Inflammatory macrophage treated with lipopolysaccharide for 1 hour (primary cell): Measurements from ENCODE around the gene ZNF419.
"Not testable (repeated sequence)": the region's sequence is repeated elsewhere in the genome, so short reads cannot be mapped to it uniquely, and the experiment has no call there.

Source experiments
- DNase-seq, 2 donors: peaks; one replicate each; pipeline ENCODE4 v3.0.0-alpha.2; 2020 to 2022

The ZNF419 gene

GRCh38 chr19:57487477-57488298 is at the start of gene ZNF419:
Gene ZNF419 (plus strand): TSS chr19:57487750. CDS start chr19:57487951, 201 bp downstream.
- DNase-seq, result peak; percentile 80 to 88

GRCh38 chr19:57437931-57438330 is 49.6 kb upstream of the ZNF419 start:
- no peak for DNase-seq

- DNase-seq, result no peak
These were observed 48.6 kb upstream of the ZNF419 start for GRCh38 chr19:57438925-57439324.

DNA sequence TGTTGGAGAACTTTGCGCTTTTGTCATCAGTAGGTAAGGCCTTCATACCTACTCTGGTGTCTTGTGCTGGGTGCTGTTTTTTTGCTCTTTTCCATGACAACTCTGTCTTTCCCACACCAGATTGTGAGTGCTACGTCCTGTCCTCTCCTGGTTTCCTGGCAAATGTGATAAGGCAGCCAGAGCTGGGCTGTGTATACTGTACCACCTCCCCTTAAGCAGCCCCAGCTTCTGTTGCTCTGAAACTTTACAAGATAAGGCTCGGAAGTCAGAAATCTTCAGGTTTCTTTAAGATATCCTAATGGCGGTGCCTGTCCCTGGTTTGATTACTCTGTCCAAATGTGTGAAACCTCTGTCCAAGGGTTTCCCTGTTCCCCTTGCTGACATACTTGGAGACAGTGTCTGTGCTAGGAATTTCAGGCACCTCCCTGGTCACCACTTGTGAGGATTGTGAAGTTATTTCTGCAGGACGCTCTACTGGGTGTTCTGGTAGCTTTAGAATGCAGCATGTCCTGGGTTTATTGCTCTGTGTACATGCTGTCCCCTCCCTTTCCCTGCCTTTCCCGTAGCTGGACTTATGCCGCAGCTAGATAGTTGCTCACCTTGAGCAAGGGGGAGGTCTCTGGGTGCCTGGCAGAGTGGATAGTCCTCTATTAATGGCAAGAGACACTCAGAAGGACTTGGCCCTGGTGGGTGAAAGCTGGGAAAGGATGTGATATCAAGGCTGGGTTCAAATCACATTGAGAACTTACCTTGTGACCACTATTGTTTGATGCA is 45.4 kb upstream of the ZNF419 start:
- DNase-seq, result no peak

- no peak for DNase-seq
These were observed 44.3 kb upstream of the ZNF419 start for GRCh38 chr19:57443121-57443696.

GRCh38 chr19:57452307-57452706 is 35.2 kb upstream of the ZNF419 start:
- DNase-seq, result no peak

DNA sequence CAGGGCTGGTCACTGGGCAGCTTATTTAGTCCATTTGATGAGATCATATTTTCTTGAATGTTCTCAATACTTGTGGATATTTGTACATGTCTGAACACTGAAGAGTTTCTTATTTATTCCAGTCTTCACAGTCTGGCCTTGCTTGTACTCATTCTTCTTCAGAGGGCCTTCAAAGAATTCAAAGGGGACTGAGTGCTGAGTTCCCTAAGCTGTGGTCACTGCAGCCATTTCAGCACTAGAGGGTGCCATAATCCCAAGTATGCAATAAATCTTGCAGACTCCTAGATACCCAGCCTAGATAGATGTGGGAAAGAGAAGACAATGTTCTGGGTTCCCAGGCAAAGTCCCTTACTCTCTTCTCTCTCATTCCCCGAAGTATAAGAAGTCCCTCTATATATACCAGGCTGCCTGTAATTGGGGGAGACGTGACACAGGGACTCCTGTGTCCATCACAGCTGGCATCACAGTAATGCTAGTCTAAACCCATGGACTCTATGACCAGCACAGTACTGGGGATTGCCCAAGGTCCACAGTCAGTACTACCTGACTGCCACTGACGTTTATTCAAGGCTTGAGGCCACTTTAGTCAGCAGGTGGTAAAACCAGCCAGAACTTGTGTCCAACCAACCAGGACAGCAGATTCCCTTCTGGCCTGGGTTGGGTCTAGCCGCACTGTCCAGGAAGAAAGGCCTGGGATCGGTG is 21.7 kb upstream of the ZNF419 start:
- DNase-seq, result peak; percentile 18 to 65

- no peak for DNase-seq
These were observed 21.1 kb upstream of the ZNF419 start for GRCh38 chr19:57466489-57466888.

GRCh38 chr19:57473646-57474045 is 13.9 kb upstream of the ZNF419 start:
- DNase-seq, result no peak

GRCh38 chr19:57477191-57478008 is 10.2 kb upstream of the ZNF419 start, which contains the start of gene ZNF772:
Gene ZNF772 (minus strand): TSS chr19:57477566. CDS start chr19:57477309, 257 bp downstream.
- peak; percentile 89 to 92 for DNase-seq

- not testable (repeated sequence) for DNase-seq
These were observed 722 bp downstream of the ZNF419 start for GRCh38 chr19:57488299-57488644.

DNA sequence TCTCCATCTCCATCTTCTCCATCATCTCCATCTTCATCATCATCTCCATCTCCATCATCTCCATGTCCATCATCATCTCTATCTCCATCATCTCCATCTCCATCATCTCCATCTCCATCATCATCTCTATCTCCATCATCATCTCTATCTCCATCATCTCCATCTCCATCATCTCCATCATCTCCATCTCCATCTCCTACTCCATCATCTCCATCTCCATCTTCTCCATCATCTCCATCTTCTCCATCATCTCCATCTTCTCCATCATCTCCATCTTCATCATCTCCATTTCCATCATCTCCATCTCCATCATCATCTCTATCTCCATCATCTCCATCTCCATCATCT is 11.8 kb downstream of the ZNF419 start:
- not testable (repeated sequence) for DNase-seq

DNA sequence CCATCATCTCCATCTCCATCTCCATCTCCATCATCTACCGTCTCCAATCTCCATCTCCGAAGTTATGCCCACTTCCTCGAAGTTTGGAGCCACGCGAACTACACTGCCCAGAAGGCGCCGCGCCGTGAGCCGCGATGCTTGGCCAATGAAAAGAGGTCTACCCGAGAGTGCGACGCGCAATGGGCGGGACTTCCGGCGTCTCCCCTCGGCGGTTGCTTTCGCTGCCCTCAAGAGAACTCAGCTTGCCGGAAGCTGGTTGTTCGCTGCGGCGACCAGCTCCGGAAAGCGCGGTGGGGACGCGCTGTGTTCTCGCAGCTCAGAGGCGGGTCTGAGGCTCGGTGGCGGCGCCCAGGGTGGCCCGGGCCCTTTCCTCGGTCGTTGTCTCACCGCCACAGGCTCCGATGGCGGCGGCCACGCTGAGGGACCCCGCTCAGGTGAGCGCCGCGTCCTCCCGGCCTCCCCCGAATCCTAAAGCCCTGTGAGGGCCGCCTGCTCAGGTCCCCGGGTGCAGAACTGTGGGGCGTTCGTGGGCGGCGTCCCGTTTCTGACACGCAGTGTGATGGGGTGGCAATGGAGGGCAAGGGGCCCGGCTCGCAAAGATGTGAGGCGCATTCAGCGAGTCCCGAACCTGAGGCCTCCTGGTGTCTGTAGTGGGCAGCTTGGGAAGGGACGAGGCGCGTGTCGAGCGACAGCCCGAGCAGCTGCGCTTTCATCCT is 12.3 kb downstream of the ZNF419 start, which contains the start of gene ZNF773:
ZNF773 (plus strand) TSS at position 259 of the 716 bp plus-strand sequence; CDS start at position 402, 143 bp downstream.
- peak; percentile 93 to 95 for DNase-seq

- not testable (repeated sequence) for DNase-seq
These were observed 12.8 kb downstream of the ZNF419 start for GRCh38 chr19:57500400-57500799.

GRCh38 chr19:57506163-57506562 is 18.6 kb downstream of the ZNF419 start:
- DNase-seq, result no peak

GRCh38 chr19:57511484-57511883 is 23.9 kb downstream of the ZNF419 start:
- no peak for DNase-seq

DNA sequence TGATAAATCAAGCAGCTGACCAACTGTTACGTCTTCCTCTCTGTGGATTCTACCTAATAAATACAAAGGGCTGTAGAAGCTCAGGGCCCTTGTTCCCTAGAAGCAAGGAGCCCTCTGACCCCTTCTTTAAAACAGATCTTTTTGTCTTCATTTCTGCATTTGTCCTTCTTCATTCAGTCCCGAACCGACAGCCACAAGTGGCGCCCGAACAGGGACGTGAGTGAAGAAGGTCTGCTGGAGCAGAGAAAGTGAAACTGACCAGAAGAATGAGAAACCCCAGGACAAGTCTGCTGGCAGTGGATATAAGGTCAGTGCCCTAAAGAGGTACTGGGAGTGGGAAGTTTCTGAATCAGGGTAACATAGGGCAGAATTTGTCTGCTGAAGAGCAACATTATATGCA is 25.3 kb downstream of the ZNF419 start:
- no peak for DNase-seq

- DNase-seq, result no peak
These were observed 27.7 kb downstream of the ZNF419 start for GRCh38 chr19:57515255-57515654.

GRCh38 chr19:57518021-57518420 is 30.5 kb downstream of the ZNF419 start:
- DNase-seq, result not testable (repeated sequence)

- peak; percentile 75 to 81 for DNase-seq
These were observed 39.8 kb downstream of the ZNF419 start, which contains the start of gene ZNF549 for GRCh38 chr19:57527136-57527881. Gene ZNF549 (plus strand): TSS chr19:57527356. CDS start chr19:57527574, 218 bp downstream.
